Esophagus mucosa (tissue), 1 donor: ENCODE results near the gene CREBBP. TPM values are rescaled to one million over a fixed set of nuclear protein-coding genes. Genes with fewer than 3 reads are reported as not detected.

Experiments
- ATAC-seq: fragments of 200-7000 bp; cut with Tn5 transposase; one replicate; pipeline ENCODE4 v1.9.1; 2020
- total RNA-seq: library from RNA; stranded (reverse); gene quantifications from one replicate; pipeline ENCODE4 v1.2.4, GENCODE V29; 2023
- donor health status: DM: yes; HTN: yes; CAD: no.

Gene CREBBP
- total RNA-seq, 1 donor from 2014 or later, result 28.1 TPM

GRCh38 chr16:3823427-3823826 lies 57.1 kb downstream of the CREBBP start:
- no peak for ATAC-seq

GRCh38 chr16:3822366-3823045 lies 58.0 kb downstream of the CREBBP start:
- ATAC-seq, result peak; percentile 62

GRCh38 chr16:3821184-3821583 lies 59.3 kb downstream of the CREBBP start:
- no peak for ATAC-seq

- ATAC-seq, result no peak
Observed at GRCh38 chr16:3819746-3820724, 60.5 kb downstream of the CREBBP start.

GRCh38 chr16:3819175-3819527 lies 61.4 kb downstream of the CREBBP start:
- no peak for ATAC-seq

GRCh38 chr16:3816326-3816725 lies 64.2 kb downstream of the CREBBP start:
- ATAC-seq, result no peak

GRCh38 chr16:3814755-3815154 lies 65.8 kb downstream of the CREBBP start:
- no peak for ATAC-seq

- no peak for ATAC-seq
Observed at GRCh38 chr16:3812469-3813172, 67.9 kb downstream of the CREBBP start.

- ATAC-seq, result no peak
Observed at GRCh38 chr16:3810818-3811217, 69.7 kb downstream of the CREBBP start.

- no peak for ATAC-seq
Observed at GRCh38 chr16:3810198-3810664, 70.3 kb downstream of the CREBBP start.

- no peak for ATAC-seq
Observed at GRCh38 chr16:3808308-3809063, 72.0 kb downstream of the CREBBP start.

GRCh38 chr16:3807425-3808123 lies 72.9 kb downstream of the CREBBP start:
- no peak for ATAC-seq

GRCh38 chr16:3804426-3805016 lies 76.0 kb downstream of the CREBBP start:
- no peak for ATAC-seq

GRCh38 chr16:3800477-3801270 lies 79.8 kb downstream of the CREBBP start:
- no peak for ATAC-seq

- no peak for ATAC-seq
Observed at GRCh38 chr16:3800019-3800418, 80.5 kb downstream of the CREBBP start.

- ATAC-seq, result no peak
Observed at GRCh38 chr16:3799354-3799753, 81.2 kb downstream of the CREBBP start.

GRCh38 chr16:3798838-3799237 lies 81.7 kb downstream of the CREBBP start:
- ATAC-seq, result no peak

- ATAC-seq, result no peak
Observed at GRCh38 chr16:3797904-3798811, 82.4 kb downstream of the CREBBP start.

GRCh38 chr16:3797473-3797872 lies 83.0 kb downstream of the CREBBP start:
- no peak for ATAC-seq
